GM19438 (cell line): ENCODE measurements around the gene ZC2HC1C.
"Not testable (repeated sequence)": the region's sequence is repeated elsewhere in the genome, so short reads cannot be mapped to it uniquely, and the experiment has no call there.

ENCODE experiments used
- ATAC-seq: cut with Tn5 transposase; IDR thresholded peaks from one replicate; pipeline ENCODE4 v1.9.1; 2021; ENCODE audit warnings: low read depth; ENCODE audit not compliant: unreplicated experiment

Gene ZC2HC1C

GRCh38 chr14:75053396-75054291 is 15.8 kb upstream of the ZC2HC1C start:
- no peak for ATAC-seq

GRCh38 chr14:75054421-75054820 is 15.0 kb upstream of the ZC2HC1C start:
- ATAC-seq, result no peak

GRCh38 chr14:75059642-75060041 is 9.8 kb upstream of the ZC2HC1C start:
- ATAC-seq, result no peak

GRCh38 chr14:75060420-75060819 is 9.0 kb upstream of the ZC2HC1C start:
- ATAC-seq, result no peak

- ATAC-seq, result no peak
These were observed 6.4 kb upstream of the ZC2HC1C start for GRCh38 chr14:75063013-75063412.

GRCh38 chr14:75063491-75064204 is 5.8 kb upstream of the ZC2HC1C start, which contains the start of gene ACYP1:
Gene ACYP1, minus strand, starts transcription at chr14:75064024. Its CDS starts 471 bp downstream, at chr14:75063553.
- peak; percentile 97 for ATAC-seq

- ATAC-seq, result no peak
These were observed 5.3 kb upstream of the ZC2HC1C start for GRCh38 chr14:75064205-75064567.

- no peak for ATAC-seq
These were observed 2.8 kb upstream of the ZC2HC1C start for GRCh38 chr14:75066691-75067090.

GRCh38 chr14:75067212-75067611 is 2.2 kb upstream of the ZC2HC1C start:
- ATAC-seq, result no peak

- ATAC-seq, result not testable (repeated sequence)
These were observed 1.7 kb upstream of the ZC2HC1C start for GRCh38 chr14:75067765-75068164.

GRCh38 chr14:75068294-75069120 is 934 bp upstream of the ZC2HC1C start:
- ATAC-seq, result no peak

GRCh38 chr14:75069811-75070145 is 337 bp downstream of the ZC2HC1C start:
- no peak for ATAC-seq

- ATAC-seq, result no peak
These were observed 942 bp downstream of the ZC2HC1C start for GRCh38 chr14:75070383-75070782.

- no peak for ATAC-seq
These were observed 8.4 kb downstream of the ZC2HC1C start for GRCh38 chr14:75077794-75078193.

- no peak for ATAC-seq
These were observed 10.1 kb downstream of the ZC2HC1C start for GRCh38 chr14:75079521-75079920.

- ATAC-seq, result no peak
These were observed 12.3 kb downstream of the ZC2HC1C start for GRCh38 chr14:75081660-75082229.

GRCh38 chr14:75083271-75083670 is 13.8 kb downstream of the ZC2HC1C start:
- no peak for ATAC-seq

- ATAC-seq, result no peak
These were observed 15.1 kb downstream of the ZC2HC1C start for GRCh38 chr14:75084513-75084912.

GRCh38 chr14:75088153-75088552 is 18.7 kb downstream of the ZC2HC1C start:
- ATAC-seq, result no peak

- ATAC-seq, result no peak
These were observed 19.3 kb downstream of the ZC2HC1C start for GRCh38 chr14:75088566-75089373.
